H1 (cell line): Measurements from ENCODE around the gene KLK10. TPM values are rescaled to one million over a fixed set of nuclear protein-coding genes. Genes with fewer than 3 reads are reported as not detected.

ENCODE experiments used
- CTCF ChIA-PET: fragments of 300-600 bp; sonication (Branson Sonifier 250); formaldehyde crosslinking; loops from one replicate; lab custom pipeline; 2021; ENCODE audit not compliant: partially characterized antibody; lab: Charles Lee
- POLR2A ChIA-PET: fragments of 300-600 bp; sonication (Branson Sonifier 250); formaldehyde crosslinking; loops from one replicate; lab custom pipeline; 2021; ENCODE audit warnings: inconsistent platforms; ENCODE audit not compliant: partially characterized antibody; lab: Charles Lee
- DNase-seq, 2 experiments: peaks; one replicate each; pipeline versions ENCODE4 v3.0.0 to v3.0.0-alpha.2; 2010 to 2022; ENCODE audit warnings: low spot score in 2 of 2, low read depth in 1 of 2, mixed read lengths in 1 of 2
- FAIRE-seq: peaks from 2 replicates; lab custom pipeline; 2011; peaks lifted over from hg19 to GRCh38; lab: Jason Lieb, UNC
- H2AFZ ChIP-seq: 2 replicates; pipeline ENCODE4 v1.8.1; 2012; ENCODE audit warnings: low read length, inconsistent platforms
- H2AK5ac ChIP-seq: 2 replicates; pipeline ENCODE4 v1.6.1; 2013; ENCODE audit warnings: low read depth, low read length
- H2BK120ac ChIP-seq: replicated peaks from 2 replicates; pipeline ENCODE3; 2013; ENCODE audit warnings: low read depth, low read length, inconsistent platforms
- H2BK12ac ChIP-seq: 2 replicates; pipeline ENCODE4 v1.6.1; 2013; ENCODE audit warnings: low read depth, low read length
- H2BK15ac ChIP-seq: 2 replicates; pipeline ENCODE4 v1.6.1; 2013; ENCODE audit warnings: low read length
- H2BK20ac ChIP-seq: 2 replicates; pipeline ENCODE4 v1.6.1; 2013; ENCODE audit warnings: low read length
- H2BK5ac ChIP-seq: 2 replicates; pipeline ENCODE4 v1.6.1; 2013; ENCODE audit warnings: low read depth, low read length
- H3K14ac ChIP-seq: 2 replicates; pipeline ENCODE4 v1.6.1; 2013; ENCODE audit warnings: inconsistent platforms; ENCODE audit not compliant: insufficient read length
- H3K18ac ChIP-seq: 2 replicates; pipeline ENCODE4 v1.6.1; 2013; ENCODE audit warnings: low read length; ENCODE audit errors: extremely low read depth
- H3K23ac ChIP-seq: 2 replicates; pipeline ENCODE4 v1.6.1; 2013; ENCODE audit warnings: inconsistent platforms; ENCODE audit not compliant: insufficient read length
- H3K23me2 ChIP-seq: 2 replicates; pipeline ENCODE4 v1.6.1; 2013; ENCODE audit warnings: low read depth, low read length
- H3K27ac ChIP-seq: 2 replicates; pipeline ENCODE4 v1.6.1; 2011; ENCODE audit warnings: low read depth, low read length, inconsistent platforms
- H3K27me3 ChIP-seq, 4 experiments: replicated peaks in 1 of 4; 1 replicate in 1 of 4; 2 replicates in 3 of 4; pipeline versions ENCODE4 v1.6.1 to v1.8.1; 2011 to 2013; ENCODE audit warnings: low read length in 3 of 4, mild to moderate bottlenecking in 3 of 4, inconsistent platforms in 2 of 4, mixed read lengths in 2 of 4, moderate library complexity in 1 of 4; ENCODE audit not compliant: control insufficient read depth in 3 of 4, insufficient read depth in 3 of 4; ENCODE audit errors: extremely low read depth in 1 of 4
- H3K36me3 ChIP-seq, 4 experiments: 2 replicates each; pipeline versions ENCODE4 v1.6.1 to v1.8.1; 2011 to 2013; ENCODE audit warnings: mild to moderate bottlenecking in 4 of 4, low read length in 3 of 4, moderate library complexity in 2 of 4, control low read depth in 1 of 4, inconsistent platforms in 1 of 4; ENCODE audit not compliant: insufficient read depth in 4 of 4, control insufficient read depth in 2 of 4
- H3K4ac ChIP-seq: replicated peaks from 2 replicates; pipeline ENCODE3; 2013; ENCODE audit warnings: low read length, low read depth, mixed read lengths, inconsistent platforms; ENCODE audit not compliant: insufficient read length
- H3K4me1 ChIP-seq, 4 experiments: replicated peaks in 1 of 4; 1 replicate in 1 of 4; 2 replicates in 3 of 4; pipeline versions ENCODE4 v1.6.1 to v1.8.1; 2011 to 2013; ENCODE audit warnings: low read length in 3 of 4, inconsistent platforms in 2 of 4, mixed read lengths in 1 of 4; ENCODE audit not compliant: insufficient read depth in 4 of 4, control insufficient read depth in 3 of 4
- H3K4me2 ChIP-seq, 2 experiments: 2 replicates each; pipeline versions ENCODE4 v1.6.1 to v1.8.1; 2011 to 2013; ENCODE audit warnings: low read depth in 2 of 2, low read length in 2 of 2, control low read depth in 1 of 2, inconsistent platforms in 1 of 2, mild to moderate bottlenecking in 1 of 2; ENCODE audit not compliant: insufficient read depth in 1 of 2
- H3K4me3 ChIP-seq, 4 experiments: fragments of 200-600, 300-600 bp in 1 of 4; sonication (generic), shearing (Covaris generic), sonication (Bioruptor Twin) in 1 of 4; 2 replicates each; pipeline versions ENCODE4 v1.5.1 to v1.8.1; 2011 to 2016; ENCODE audit warnings: low read length in 4 of 4, low read depth in 3 of 4, control low read depth in 2 of 4, inconsistent platforms in 2 of 4, mild to moderate bottlenecking in 2 of 4, mixed read lengths in 1 of 4, moderate library complexity in 1 of 4; ENCODE audit not compliant: insufficient read depth in 2 of 4; ENCODE audit errors: extremely low read depth in 1 of 4
- H3K56ac ChIP-seq: replicated peaks from 2 replicates; pipeline ENCODE3; 2013; ENCODE audit warnings: low read depth, mild to moderate bottlenecking, mixed read lengths, low read length, inconsistent platforms; ENCODE audit not compliant: insufficient read length
- H3K79me1 ChIP-seq: 2 replicates; pipeline ENCODE4 v1.6.1; 2013; ENCODE audit warnings: low read depth, low read length, control low read depth
- H3K79me2 ChIP-seq, 2 experiments: 2 replicates each; pipeline versions ENCODE4 v1.6.1 to v1.8.1; 2012 to 2013; ENCODE audit warnings: low read length in 2 of 2, mild to moderate bottlenecking in 2 of 2, inconsistent platforms in 1 of 2; ENCODE audit not compliant: insufficient read depth in 2 of 2, control insufficient read depth in 1 of 2
- H3K9ac ChIP-seq, 4 experiments: replicated peaks in 1 of 4; 1 replicate in 1 of 4; 2 replicates in 3 of 4; pipeline versions ENCODE4 v1.6.1 to v1.8.1; 2011 to 2013; ENCODE audit warnings: low read depth in 3 of 4, low read length in 3 of 4, control low read depth in 2 of 4, mild to moderate bottlenecking in 2 of 4, moderate library complexity in 2 of 4, inconsistent platforms in 1 of 4; ENCODE audit errors: extremely low read depth in 1 of 4
- H3K9me3 ChIP-seq, 2 experiments: 2 replicates each; pipeline versions ENCODE4 v1.6.1 to v1.8.1; 2012 to 2013; ENCODE audit warnings: mild to moderate bottlenecking in 2 of 2, moderate library complexity in 2 of 2, control low read depth in 1 of 2, inconsistent platforms in 1 of 2, low read depth in 1 of 2, low read length in 1 of 2, mixed read lengths in 1 of 2; ENCODE audit not compliant: insufficient read depth in 2 of 2
- H4K20me1 ChIP-seq, 2 experiments: replicated peaks in 1 of 2; 2 replicates each; pipeline versions ENCODE3 to v1.8.1; 2011 to 2013; ENCODE audit warnings: inconsistent platforms in 2 of 2, low read length in 2 of 2, mild to moderate bottlenecking in 1 of 2; ENCODE audit not compliant: insufficient read depth in 2 of 2, control insufficient read depth in 1 of 2
- H4K5ac ChIP-seq: 2 replicates; pipeline ENCODE4 v1.6.1; 2013; ENCODE audit warnings: low read length, low read depth, mixed read lengths, inconsistent platforms; ENCODE audit not compliant: insufficient read length
- H4K8ac ChIP-seq: 2 replicates; pipeline ENCODE4 v1.8.0; 2013; ENCODE audit warnings: mild to moderate bottlenecking, moderate library complexity, low read length, inconsistent platforms; ENCODE audit not compliant: insufficient read depth; ENCODE audit errors: extremely low read depth
- H4K91ac ChIP-seq: replicated peaks from 2 replicates; pipeline ENCODE3; 2013; ENCODE audit warnings: low read length, mixed read lengths, inconsistent platforms; ENCODE audit not compliant: insufficient read length
- CEBPB ChIP-seq: IDR thresholded peaks from 2 replicates; pipeline ENCODE4 v1.6.1; 2012; ENCODE audit warnings: low read depth, low read length
- GABPA ChIP-seq: IDR thresholded peaks from 2 replicates; pipeline ENCODE4 v1.6.1; 2011; ENCODE audit warnings: mild to moderate bottlenecking, low read length, moderate library complexity, borderline replicate concordance; ENCODE audit not compliant: insufficient read depth
- KDM5A ChIP-seq: fragments of 200-600 bp; IDR thresholded peaks from 2 replicates; pipeline ENCODE4 v1.7.1; 2012; ENCODE audit warnings: mild to moderate bottlenecking, low read length, inconsistent platforms, mixed read lengths
- RBBP5 ChIP-seq: IDR thresholded peaks from 2 replicates; pipeline ENCODE4 v1.7.1; 2012; ENCODE audit warnings: low read depth, mild to moderate bottlenecking, inconsistent platforms, low read length, moderate library complexity, borderline replicate concordance
- SP1 ChIP-seq: IDR thresholded peaks from 2 replicates; pipeline ENCODE4 v1.6.1; 2011; ENCODE audit warnings: low read depth, low read length
- TEAD4 ChIP-seq: IDR thresholded peaks from 2 replicates; pipeline ENCODE4 v1.6.1; 2012; ENCODE audit warnings: low read depth, low read length, inconsistent platforms, mixed read lengths
- ZNF274 ChIP-seq: IDR thresholded peaks from 2 replicates; pipeline ENCODE4 v1.7.0; 2012; ENCODE audit warnings: low read length, borderline replicate concordance; ENCODE audit errors: extremely low read depth
- WGBS, 2 experiments: shearing (Covaris generic) in 1 of 2; methylation state at CpG; one replicate each; pipeline versions ENCODE4 v1.1.6 to v1.1.7; 2013 to 2015; ENCODE audit warnings: low lambda C conversion rate in 2 of 2, mixed read lengths in 2 of 2, inconsistent platforms in 1 of 2, low coverage in 1 of 2, missing lambda C conversion rate in 1 of 2; ENCODE audit not compliant: insufficient replicate concordance in 2 of 2, insufficient coverage in 1 of 2, insufficient read length in 1 of 2; ENCODE audit errors: extremely low coverage in 1 of 2, missing lambda C conversion rate in 1 of 2; 5-methylcytosine and 5-hydroxymethylcytosine counted together
- polyA plus RNA-seq, 7 experiments: library from polyadenylated mRNA; depleted of rRNA in 3 of 7; stranded (reverse) in 5 of 7; unstranded in 2 of 7; fragments of >200 nt in 5 of 7; fragments of 200-250 nt in 2 of 7; gene quantifications; 1 replicate in 5 of 7; 2 replicates in 1 of 7; 4 replicates in 1 of 7; pipeline versions ENCODE4 v1.2.1 to v1.2.3, GENCODE V29; 2011 to 2013; ENCODE audit warnings: missing spikeins in 2 of 7, mixed read lengths in 2 of 7
- total RNA-seq: library from RNA; stranded (reverse); fragmentation: NEBNext Ultra II Directional; extraction: Animal tissue kit (Norgen Biotek cat#: 25700); gene quantifications from 2 replicates; pipeline ENCODE4 v1.2.1, GENCODE V29; 2021
- TF ChIP-seq, protein P1 (sequence below), 3 experiments: IDR thresholded peaks; 1 replicate in 2 of 3; 2 replicates in 1 of 3; pipeline versions ENCODE4 v1.5.1 to v1.6.1; 2011; ENCODE audit warnings: low read length in 3 of 3, mild to moderate bottlenecking in 3 of 3, inconsistent platforms in 2 of 3, low read depth in 1 of 3, moderate library complexity in 1 of 3; ENCODE audit not compliant: insufficient read depth in 1 of 3; ENCODE audit errors: control extremely low read depth in 1 of 3

Gene KLK10
- total and polyA plus RNA-seq, 2 of the 8 experiments (the other 6 are each of a cell fraction or from before 2014, with no cell fraction given): 4.8 to 9.7 TPM

DNA sequence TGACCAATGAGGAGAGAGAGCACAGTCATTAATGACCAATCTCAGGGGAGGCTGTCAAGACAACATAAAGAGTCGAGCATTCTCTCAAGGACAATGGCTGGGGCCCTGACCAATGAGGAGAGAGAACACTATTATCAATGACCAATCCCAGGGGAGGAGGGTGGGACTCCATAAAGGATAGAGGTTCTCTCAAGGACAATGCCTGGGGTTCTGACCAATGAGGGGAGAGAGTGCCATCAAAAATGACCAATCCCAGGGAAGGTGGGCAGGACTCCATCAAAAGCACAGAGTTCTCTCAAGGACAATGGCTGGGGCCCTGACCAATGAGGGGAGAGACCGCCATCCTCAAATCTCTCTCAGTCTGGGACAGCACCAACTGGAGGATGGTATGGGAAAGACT lies 10.2 kb upstream of the KLK10 start:
- H2BK5ac ChIP-seq: no peak overlapping the region
- H4K20me1 ChIP-seq: no peaks in the 10 kb centered on the region
- H3K36me3 ChIP-seq: no peaks in the 10 kb centered on the region
- no peaks in the 10 kb centered on the region for H3K23me2 ChIP-seq
- FAIRE-seq: no peak
- no peak overlapping the region for H3K9ac ChIP-seq
- no peak overlapping the region for H2BK12ac ChIP-seq
- no peak overlapping the region for H2BK120ac ChIP-seq
- no peak overlapping the region for H3K4me2 ChIP-seq
- no peak for TF ChIP-seq ZNF274
- TF ChIP-seq RBBP5: no peak
- TF ChIP-seq, protein P1, sequence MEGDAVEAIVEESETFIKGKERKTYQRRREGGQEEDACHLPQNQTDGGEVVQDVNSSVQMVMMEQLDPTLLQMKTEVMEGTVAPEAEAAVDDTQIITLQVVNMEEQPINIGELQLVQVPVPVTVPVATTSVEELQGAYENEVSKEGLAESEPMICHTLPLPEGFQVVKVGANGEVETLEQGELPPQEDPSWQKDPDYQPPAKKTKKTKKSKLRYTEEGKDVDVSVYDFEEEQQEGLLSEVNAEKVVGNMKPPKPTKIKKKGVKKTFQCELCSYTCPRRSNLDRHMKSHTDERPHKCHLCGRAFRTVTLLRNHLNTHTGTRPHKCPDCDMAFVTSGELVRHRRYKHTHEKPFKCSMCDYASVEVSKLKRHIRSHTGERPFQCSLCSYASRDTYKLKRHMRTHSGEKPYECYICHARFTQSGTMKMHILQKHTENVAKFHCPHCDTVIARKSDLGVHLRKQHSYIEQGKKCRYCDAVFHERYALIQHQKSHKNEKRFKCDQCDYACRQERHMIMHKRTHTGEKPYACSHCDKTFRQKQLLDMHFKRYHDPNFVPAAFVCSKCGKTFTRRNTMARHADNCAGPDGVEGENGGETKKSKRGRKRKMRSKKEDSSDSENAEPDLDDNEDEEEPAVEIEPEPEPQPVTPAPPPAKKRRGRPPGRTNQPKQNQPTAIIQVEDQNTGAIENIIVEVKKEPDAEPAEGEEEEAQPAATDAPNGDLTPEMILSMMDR (IDR thresholded peaks at IDR 0.05; ENCODE audit: control extremely low read depth in 1 of 3, insufficient read depth in 1 of 3, low read depth in 1 of 3, low read length in 3 of 3): peak in 1 of 3 experiments; percentile 26; a peak in 1 of 4 replicates
- no peak for TF ChIP-seq GABPA
- TF ChIP-seq TEAD4: 0 out of 2 replicates have a peak, but pooled peaks have one; percentile 16
- TF ChIP-seq CEBPB: no peak
- TF ChIP-seq SP1: peak; percentile 74; the same call in 1 of the 2 replicates
- no peak for TF ChIP-seq KDM5A
- TF ChIP-seq, all 59 proteins: peak for 3
- H3K56ac ChIP-seq: no peak overlapping the region
- H2BK15ac ChIP-seq: no peak overlapping the region
- no peaks in the 10 kb centered on the region; a peak in 1 of 7 replicates for H3K27me3 ChIP-seq
- H3K4me1 ChIP-seq: peaks cover 3 to 26% (median 16%) of the 10 kb centered on the region in 4 experiments
- H4K8ac ChIP-seq: no peak overlapping the region
- ChIA-PET POLR2A (interaction anchor here (1.0 kb wide), 2 partner anchors 10 to 13 kb away, joined by 3 read pairs; partner anchors contain the start of gene KLK10), CTCF (no interaction called here)
- H3K18ac ChIP-seq: no peak overlapping the region
- no peak overlapping the region for H4K5ac ChIP-seq
- no peak overlapping the region for H2BK20ac ChIP-seq
- H3K4me3 ChIP-seq: no peak overlapping the region
- H3K14ac ChIP-seq: no peak overlapping the region
- no peaks in the 10 kb centered on the region for H3K79me2 ChIP-seq
- no peaks in the 10 kb centered on the region for H3K9me3 ChIP-seq
- no peaks in the 10 kb centered on the region; the same call in 1 of the 2 replicates for H3K79me1 ChIP-seq
- no peak overlapping the region for H3K27ac ChIP-seq
- H4K91ac ChIP-seq: no peak overlapping the region
- no peak overlapping the region for H3K4ac ChIP-seq
- H2AFZ ChIP-seq: no peak overlapping the region
- no peak overlapping the region for H2AK5ac ChIP-seq
- no peak overlapping the region for H3K23ac ChIP-seq
- DNase-seq: no peak
- WGBS, 2 experiments: 94% methylated on average over 2 of the region's 2 CpGs; no CpG with 5 or more reads in 1 of the 2 experiments
